OCI-LY1 (cell line): Measurements from ENCODE around the gene FRY.
A peak's percentile ranks its signal among the peaks of the same experiment; 100 is the strongest.

Source experiments
- H2AFZ ChIP-seq: fragments of 200-600 bp; sonication (generic), shearing (Covaris generic); 2 replicates; pipeline ENCODE4 v1.6.0; 2014; ENCODE audit warnings: antibody characterized with exemption, mild to moderate bottlenecking, low read length
- H3F3A ChIP-seq: fragments of 200-600 bp; sonication (generic), shearing (Covaris generic); 2 replicates; pipeline ENCODE4 v1.6.0; 2014; ENCODE audit warnings: mild to moderate bottlenecking, antibody characterized with exemption, low read length, moderate library complexity; ENCODE audit not compliant: insufficient read depth
- H3K27ac ChIP-seq: fragments of 200-600 bp; sonication (generic); 2 replicates; pipeline ENCODE4 v1.5.1; 2014; ENCODE audit warnings: low read length, mixed run types, mild to moderate bottlenecking, low read depth; ENCODE audit not compliant: poor library complexity, severe bottlenecking
- H3K27me3 ChIP-seq: fragments of 200-600 bp; sonication (generic); 2 replicates; pipeline ENCODE4 v1.6.0; 2014; ENCODE audit warnings: antibody characterized with exemption, mild to moderate bottlenecking, low read length, moderate library complexity; ENCODE audit not compliant: insufficient read depth
- H3K36me3 ChIP-seq: fragments of 200-600 bp; sonication (generic); 2 replicates; pipeline ENCODE4 v1.6.1; 2014; ENCODE audit warnings: mild to moderate bottlenecking, antibody characterized with exemption, low read length, moderate library complexity, mixed read lengths; ENCODE audit not compliant: insufficient read depth
- H3K4me1 ChIP-seq: fragments of 200-600 bp; sonication (generic); 2 replicates; pipeline ENCODE4 v1.5.1; 2014; ENCODE audit warnings: mild to moderate bottlenecking, low read length, moderate library complexity; ENCODE audit not compliant: insufficient read depth, severe bottlenecking
- H3K4me2 ChIP-seq: fragments of 200-600 bp; sonication (generic), shearing (Covaris generic); 2 replicates; pipeline ENCODE4 v1.6.1; 2014; ENCODE audit warnings: low read length
- H3K4me3 ChIP-seq: fragments of 200-600 bp; sonication (generic); 2 replicates; pipeline ENCODE4 v1.5.1; 2014; ENCODE audit warnings: low read length, low read depth, mild to moderate bottlenecking, mixed read lengths; ENCODE audit not compliant: poor library complexity, severe bottlenecking
- H3K79me2 ChIP-seq: fragments of 200-600 bp; shearing (Covaris generic); 2 replicates; pipeline ENCODE4 v1.6.1; 2016; ENCODE audit warnings: mixed run types, low read length, mixed read lengths; ENCODE audit not compliant: insufficient read depth
- H3K9ac ChIP-seq: fragments of 200-600 bp; sonication (generic), shearing (Covaris generic); 2 replicates; pipeline ENCODE4 v1.6.1; 2014; ENCODE audit warnings: mild to moderate bottlenecking, low read length, mixed read lengths
- H3K9me2 ChIP-seq: fragments of 200-600 bp; sonication (generic), shearing (Covaris generic); 2 replicates; pipeline ENCODE4 v1.6.1; 2014; ENCODE audit warnings: low read depth, mild to moderate bottlenecking, low read length, mixed read lengths
- H3K9me3 ChIP-seq: fragments of 200-600 bp; shearing (Covaris generic); 2 replicates; pipeline ENCODE4 v1.6.1; 2014; ENCODE audit warnings: low read length, mixed read lengths
- H4K20me1 ChIP-seq: fragments of 200-600 bp; sonication (generic), shearing (Covaris generic); 2 replicates; pipeline ENCODE4 v1.6.0; 2016; ENCODE audit warnings: mild to moderate bottlenecking, low read length; ENCODE audit not compliant: insufficient read depth
- CTCF ChIP-seq: fragments of 200-600 bp; sonication (generic), shearing (Covaris generic); IDR thresholded peaks from 2 replicates; pipeline ENCODE4 v1.5.1; 2017; ENCODE audit warnings: mild to moderate bottlenecking, antibody characterized with exemption, low read length, moderate library complexity, mixed read lengths
- EZH2 ChIP-seq: fragments of 200-600 bp; sonication (generic), shearing (Covaris generic); IDR thresholded peaks from 2 replicates; pipeline ENCODE4 v1.8.0; 2017; ENCODE audit warnings: borderline replicate concordance, mixed run types, mild to moderate bottlenecking, antibody characterized with exemption, low read length, moderate library complexity, mixed read lengths

Gene FRY

DNA sequence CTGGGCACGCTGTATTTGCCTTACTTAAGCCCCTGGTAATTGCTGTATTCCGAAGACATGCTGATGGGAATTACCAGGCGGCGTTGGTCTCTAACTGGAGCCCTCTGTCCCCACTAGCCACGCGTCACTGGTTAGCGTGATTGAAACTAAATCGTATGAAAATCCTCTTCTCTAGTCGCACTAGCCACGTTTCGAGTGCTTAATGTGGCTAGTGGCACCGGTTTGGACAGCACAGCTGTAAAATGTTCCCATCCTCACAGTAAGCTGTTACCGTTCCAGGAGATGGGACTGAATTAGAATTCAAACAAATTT lies 284.4 kb downstream of the FRY start:
- no peak for TF ChIP-seq CTCF
- TF ChIP-seq EZH2 = no peak
- peaks cover 20% of the 10 kb centered on the region for H3K36me3 ChIP-seq
- H3K27me3 ChIP-seq = no peaks in the 10 kb centered on the region
- H3K4me3 ChIP-seq = peak overlapping the region; percentile 75
- no peaks in the 10 kb centered on the region for H3K79me2 ChIP-seq
- H2AFZ ChIP-seq = peak overlapping the region; percentile 57; the same call in 1 of the 2 replicates
- H3F3A ChIP-seq = no peaks in the 10 kb centered on the region
- H3K9me2 ChIP-seq = no peaks in the 10 kb centered on the region
- peak overlapping the region; percentile 93 for H3K27ac ChIP-seq
- peak overlapping the region; percentile 86 for H3K9ac ChIP-seq
- no peaks in the 10 kb centered on the region for H4K20me1 ChIP-seq
- no peaks in the 10 kb centered on the region for H3K9me3 ChIP-seq
- H3K4me1 ChIP-seq = peaks cover 20% of the 10 kb centered on the region
- H3K4me2 ChIP-seq = peak overlapping the region; percentile 91

DNA sequence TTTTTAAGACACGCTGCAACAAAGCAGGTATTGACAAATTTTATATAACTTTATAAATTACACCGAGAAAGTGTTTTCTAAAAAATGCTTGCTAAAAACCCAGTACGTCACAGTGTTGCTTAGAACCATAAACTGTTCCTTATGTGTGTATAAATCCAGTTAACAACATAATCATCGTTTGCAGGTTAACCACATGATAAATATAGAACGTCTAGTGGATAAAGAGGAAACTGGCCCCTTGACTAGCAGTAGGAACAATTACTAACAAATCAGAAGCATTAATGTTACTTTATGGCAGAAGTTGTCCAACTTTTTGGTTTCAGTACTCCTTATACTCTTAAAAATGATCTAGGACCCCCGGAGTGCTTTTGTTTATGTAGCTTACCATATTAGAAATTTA lies 284.9 kb downstream of the FRY start:
- Histone ChIP-seq H3K9ac (peak overlapping the region; percentile 86), H3K4me1 (peaks cover 20% of the 10 kb centered on the region), H4K20me1 (no peaks in the 10 kb centered on the region), H3K27me3 (no peaks in the 10 kb centered on the region), H3F3A (no peaks in the 10 kb centered on the region), H3K4me2 (peak overlapping the region; percentile 91), H3K9me2 (no peaks in the 10 kb centered on the region), H3K4me3 (peak overlapping the region; percentile 75), H2AFZ (no peak overlapping the region), H3K9me3 (no peaks in the 10 kb centered on the region), H3K79me2 (no peaks in the 10 kb centered on the region), H3K27ac (peak overlapping the region; percentile 93), H3K36me3 (peaks cover 25% of the 10 kb centered on the region)
- TF ChIP-seq CTCF (no peak), EZH2 (no peak)

DNA sequence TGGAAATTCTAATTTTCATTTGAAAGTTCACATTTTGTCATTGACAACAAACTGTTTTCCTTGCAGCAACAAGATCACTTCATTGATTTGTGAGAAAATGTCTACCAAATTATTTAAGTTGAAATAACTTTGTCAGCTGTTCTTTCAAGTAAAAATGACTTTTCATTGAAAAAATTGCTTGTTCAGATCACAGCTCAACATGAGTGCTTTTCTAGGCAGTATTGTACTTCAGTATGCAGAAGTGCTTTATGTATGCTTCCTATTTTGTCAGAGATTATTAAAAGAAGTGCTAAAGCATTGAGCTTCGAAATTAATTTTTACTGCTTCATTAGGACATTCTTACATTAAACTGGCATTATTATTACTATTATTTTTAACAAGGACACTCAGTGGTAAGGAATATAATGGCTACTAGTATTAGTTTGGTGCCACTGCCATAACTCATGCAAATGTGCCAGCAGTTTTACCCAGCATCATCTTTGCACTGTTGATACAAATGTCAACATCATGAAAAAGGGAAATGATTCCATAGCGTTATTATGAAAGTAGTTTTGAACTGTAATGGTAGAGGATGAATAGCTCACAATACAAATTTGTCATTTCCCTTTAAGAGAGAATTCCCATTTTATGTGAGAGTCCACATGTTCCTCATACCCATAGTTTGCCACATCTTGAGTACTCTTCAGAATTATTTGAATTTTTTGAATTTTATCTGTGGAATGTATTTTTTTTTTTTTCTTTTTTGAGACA lies 286.3 kb downstream of the FRY start:
- Histone ChIP-seq H3K27ac (no peak overlapping the region), H3K9me2 (no peaks in the 10 kb centered on the region), H3K4me1 (peaks cover 20% of the 10 kb centered on the region), H3K79me2 (no peaks in the 10 kb centered on the region), H3K4me3 (no peak overlapping the region), H3K27me3 (no peaks in the 10 kb centered on the region), H3F3A (no peaks in the 10 kb centered on the region), H4K20me1 (no peaks in the 10 kb centered on the region), H3K4me2 (no peak overlapping the region), H3K9ac (no peak overlapping the region), H3K36me3 (peaks cover 28% of the 10 kb centered on the region), H3K9me3 (no peaks in the 10 kb centered on the region), H2AFZ (no peak overlapping the region)
- TF ChIP-seq EZH2 = no peak
- TF ChIP-seq CTCF = no peak
